ENCODE measurements around the gene C6orf136.

GRCh38 chr6:30613251-30614043, 33.5 kb upstream of the C6orf136 start:
- no peak for TF ChIP-seq EP300 (IDR thresholded peaks at IDR 0.05)
- TF ChIP-seq, protein P1, sequence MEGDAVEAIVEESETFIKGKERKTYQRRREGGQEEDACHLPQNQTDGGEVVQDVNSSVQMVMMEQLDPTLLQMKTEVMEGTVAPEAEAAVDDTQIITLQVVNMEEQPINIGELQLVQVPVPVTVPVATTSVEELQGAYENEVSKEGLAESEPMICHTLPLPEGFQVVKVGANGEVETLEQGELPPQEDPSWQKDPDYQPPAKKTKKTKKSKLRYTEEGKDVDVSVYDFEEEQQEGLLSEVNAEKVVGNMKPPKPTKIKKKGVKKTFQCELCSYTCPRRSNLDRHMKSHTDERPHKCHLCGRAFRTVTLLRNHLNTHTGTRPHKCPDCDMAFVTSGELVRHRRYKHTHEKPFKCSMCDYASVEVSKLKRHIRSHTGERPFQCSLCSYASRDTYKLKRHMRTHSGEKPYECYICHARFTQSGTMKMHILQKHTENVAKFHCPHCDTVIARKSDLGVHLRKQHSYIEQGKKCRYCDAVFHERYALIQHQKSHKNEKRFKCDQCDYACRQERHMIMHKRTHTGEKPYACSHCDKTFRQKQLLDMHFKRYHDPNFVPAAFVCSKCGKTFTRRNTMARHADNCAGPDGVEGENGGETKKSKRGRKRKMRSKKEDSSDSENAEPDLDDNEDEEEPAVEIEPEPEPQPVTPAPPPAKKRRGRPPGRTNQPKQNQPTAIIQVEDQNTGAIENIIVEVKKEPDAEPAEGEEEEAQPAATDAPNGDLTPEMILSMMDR (IDR thresholded peaks at IDR 0.05), result no peak
